Measurements from ENCODE around the gene DBNL.

The DBNL gene

DNA sequence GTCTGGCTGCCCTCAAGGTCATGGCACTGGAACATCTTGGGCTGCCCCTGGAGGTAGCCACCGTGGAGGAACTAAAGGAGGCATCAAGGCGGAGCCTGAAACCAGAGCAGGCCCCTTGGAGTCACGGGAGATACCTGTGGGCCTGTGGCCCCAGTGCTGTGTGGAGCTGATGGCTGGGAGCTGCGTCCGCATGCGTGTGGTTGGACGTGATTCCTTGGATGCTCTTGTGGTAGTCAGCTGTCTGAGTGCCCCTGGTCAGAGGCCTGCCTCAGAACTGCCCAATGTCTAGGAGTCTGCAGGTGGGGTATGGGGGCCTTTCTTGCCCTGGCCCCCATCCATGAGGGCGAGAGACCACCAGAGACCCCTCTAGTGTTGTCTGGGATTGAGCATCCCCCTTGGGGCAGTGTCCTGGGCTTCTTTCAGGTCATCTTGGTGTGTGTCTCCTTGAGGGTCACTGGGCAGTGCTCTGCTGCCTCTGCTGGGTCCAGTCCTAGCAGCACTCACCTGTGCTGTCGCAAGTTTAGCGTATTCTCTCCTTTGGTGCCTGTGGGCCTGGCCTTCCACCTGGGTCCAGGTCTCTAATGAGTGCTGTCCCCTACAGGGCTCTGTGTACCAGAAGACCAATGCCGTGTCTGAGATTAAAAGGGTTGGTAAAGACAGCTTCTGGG, 12.8 kb downstream of the DBNL start:
- DNase-seq (ENCODE audit: low read depth) = no peak
- no peak for TF ChIP-seq CTCF (IDR thresholded peaks at IDR 0.05; ENCODE audit: low read length, missing control alignments)
- no peak overlapping the region for H3K4me3 ChIP-seq (replicated peaks; ENCODE audit: low read depth, low read length)

DNA sequence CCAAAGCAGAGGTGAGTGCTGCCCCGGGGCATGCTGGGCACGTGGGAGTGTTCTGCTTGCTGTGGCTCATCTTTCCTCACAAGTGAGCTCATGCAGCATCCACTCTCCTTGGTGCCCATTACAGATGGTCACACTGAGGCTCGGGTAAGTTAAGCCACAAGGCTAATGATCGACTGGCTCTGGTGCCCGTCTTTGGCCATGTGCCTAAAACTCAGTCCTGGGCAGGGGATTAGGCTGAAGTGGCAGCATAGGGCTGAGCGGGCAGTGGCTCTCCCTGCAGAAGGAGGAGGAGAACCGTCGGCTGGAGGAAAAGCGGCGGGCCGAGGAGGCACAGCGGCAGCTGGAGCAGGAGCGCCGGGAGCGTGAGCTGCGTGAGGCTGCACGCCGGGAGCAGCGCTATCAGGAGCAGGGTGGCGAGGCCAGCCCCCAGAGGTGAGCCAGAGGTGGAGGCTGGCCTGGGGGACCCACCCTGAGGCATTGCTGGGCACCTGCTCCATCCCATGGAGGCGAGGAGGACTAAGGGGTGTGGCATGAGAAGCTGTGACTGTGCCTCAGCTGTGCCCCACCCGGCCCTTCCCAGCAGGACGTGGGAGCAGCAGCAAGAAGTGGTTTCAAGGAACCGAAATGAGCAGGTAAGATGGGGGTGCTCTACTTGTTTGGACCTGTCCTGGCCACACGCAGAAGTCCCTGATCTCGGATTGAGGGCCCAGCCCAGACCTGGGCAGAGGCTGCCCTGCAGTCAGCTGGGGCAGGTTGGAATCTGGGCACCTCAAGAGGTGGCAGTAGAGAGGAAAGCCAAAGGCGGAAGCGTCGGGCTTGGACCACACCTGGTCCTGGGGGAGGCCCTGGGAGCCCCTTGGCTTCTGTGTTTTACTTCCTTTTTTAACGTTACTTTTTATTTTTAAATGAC, 13.6 kb downstream of the DBNL start:
- no peak for TF ChIP-seq CTCF (IDR thresholded peaks at IDR 0.05; ENCODE audit: low read length, missing control alignments)
- no peak for DNase-seq (ENCODE audit: low read depth)
- no peak overlapping the region for H3K4me3 ChIP-seq (replicated peaks; ENCODE audit: low read depth, low read length)

- no peak for TF ChIP-seq CTCF (IDR thresholded peaks at IDR 0.05; ENCODE audit: low read length, missing control alignments)
Observed at GRCh38 chr7:44058759-44059218, 14.3 kb downstream of the DBNL start.

DNA sequence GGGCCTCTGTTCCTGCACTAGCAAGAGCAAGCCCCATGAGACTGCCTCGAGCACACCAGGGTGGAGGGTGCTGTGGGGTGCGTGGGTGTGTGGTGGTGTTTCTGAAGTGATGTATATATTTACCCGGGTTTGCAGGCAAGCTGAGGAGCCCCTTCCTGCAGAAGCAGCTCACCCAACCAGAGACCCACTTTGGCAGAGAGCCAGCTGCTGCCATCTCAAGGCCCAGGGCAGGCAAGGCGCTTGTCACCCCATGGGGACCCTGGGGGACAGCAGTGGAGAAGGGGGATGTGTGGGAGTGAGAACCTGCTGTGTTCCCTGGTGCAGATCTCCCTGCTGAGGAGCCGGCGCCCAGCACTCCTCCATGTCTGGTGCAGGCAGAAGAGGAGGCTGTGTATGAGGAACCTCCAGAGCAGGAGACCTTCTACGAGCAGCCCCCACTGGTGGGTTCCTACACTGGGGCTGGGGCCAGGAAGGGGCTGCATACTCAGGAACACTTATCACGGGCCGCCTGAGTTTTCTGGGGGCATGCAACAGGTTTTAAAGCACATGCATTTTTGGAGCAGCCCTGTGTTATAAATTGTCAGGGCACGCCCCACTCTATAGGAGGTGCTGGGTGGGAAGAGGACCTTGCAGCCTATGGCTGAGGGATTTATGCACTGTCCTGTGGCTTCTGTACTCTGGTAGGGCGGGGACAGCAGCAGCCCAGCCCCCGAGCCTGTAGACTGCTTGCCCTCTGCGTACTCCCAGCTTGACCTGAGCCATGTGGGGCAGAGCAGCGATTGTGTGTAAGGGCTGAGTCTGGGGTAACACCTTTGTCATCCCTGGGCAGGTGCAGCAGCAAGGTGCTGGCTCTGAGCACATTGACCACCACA, 15.0 kb downstream of the DBNL start:
- DNase-seq (ENCODE audit: low read depth) = no peak
- no peak overlapping the region for H3K4me3 ChIP-seq (replicated peaks; ENCODE audit: low read depth, low read length)
- TF ChIP-seq CTCF (IDR thresholded peaks at IDR 0.05; ENCODE audit: low read length, missing control alignments) = no peak

More at GRCh38 chr7:44058759-44059218, 14.3 kb downstream of the DBNL start:
- H3K4me3 ChIP-seq (replicated peaks; ENCODE audit: low read depth, low read length) = no peak overlapping the region
- DNase-seq (ENCODE audit: low read depth) = no peak

- H3K4me3 ChIP-seq (replicated peaks; ENCODE audit: low read depth, low read length) = no peak overlapping the region
- no peak for TF ChIP-seq CTCF (IDR thresholded peaks at IDR 0.05; ENCODE audit: low read length, missing control alignments)
- DNase-seq (ENCODE audit: low read depth) = no peak
Observed at GRCh38 chr7:44060091-44060947, 15.8 kb downstream of the DBNL start.

All from fibroblast of pulmonary artery (primary cell).